GM12878 (cell line): Measurements from ENCODE around the gene STYXL2.

Experiments used
- CBFB ChIP-seq: IDR thresholded peaks from 2 replicates; pipeline ENCODE4 v1.6.1; 2016; ENCODE audit warnings: antibody characterized with exemption, low read depth
- EZH2 ChIP-seq: IDR thresholded peaks from 2 replicates; pipeline ENCODE4 v1.6.1; 2012; ENCODE audit warnings: low read depth, mild to moderate bottlenecking, control low read depth, inconsistent platforms, low read length, borderline replicate concordance; ENCODE audit not compliant: control insufficient read depth
- GATAD2B ChIP-seq: fragments of 450-650 bp; conservative IDR thresholded peaks from 2 replicates; pipeline ENCODE4 v1.6.1; 2017; ENCODE audit warnings: low read depth, mild to moderate bottlenecking, moderate library complexity
- MTA3 ChIP-seq: IDR thresholded peaks from 2 replicates; pipeline ENCODE4 v1.6.1; 2012; ENCODE audit warnings: low read length, inconsistent platforms, borderline replicate concordance
- NFYA ChIP-seq: IDR thresholded peaks from 2 replicates; pipeline ENCODE4 v1.6.1; 2011; ENCODE audit warnings: low read depth, mild to moderate bottlenecking, low read length, improper control_type of control experiment, borderline replicate concordance
- PAX5 ChIP-seq: IDR thresholded peaks from 2 replicates; pipeline ENCODE4 v1.6.1; 2011; ENCODE audit warnings: low read depth, low read length, borderline replicate concordance
- RFX5 ChIP-seq: IDR thresholded peaks from 2 replicates; pipeline ENCODE4 v1.6.1; 2011; ENCODE audit warnings: low read depth, low read length, improper control_type of control experiment
- SMC3 ChIP-seq: IDR thresholded peaks from 2 replicates; pipeline ENCODE4 v1.6.1; 2011; ENCODE audit warnings: low read length, improper control_type of control experiment, borderline replicate concordance
- TF ChIP-seq, protein P1 (sequence below), 3 experiments: IDR thresholded peaks in 2 of 3; conservative IDR thresholded peaks in 1 of 3; 2 replicates each; pipeline ENCODE4 v1.5.1; 2011; ENCODE audit warnings: low read depth in 3 of 3, low read length in 3 of 3, mild to moderate bottlenecking in 3 of 3, control low read depth in 2 of 3, moderate library complexity in 2 of 3, inconsistent platforms in 1 of 3, mixed read lengths in 1 of 3; ENCODE audit not compliant: control insufficient read depth in 2 of 3, insufficient read depth in 1 of 3; ENCODE audit errors: extremely low read depth in 1 of 3
- TF ChIP-seq, protein P2 (sequence below): IDR thresholded peaks from 2 replicates; pipeline ENCODE4 v1.6.1; 2011; ENCODE audit warnings: borderline replicate concordance, low read depth, mild to moderate bottlenecking, moderate library complexity, mixed read lengths, low read length; ENCODE audit not compliant: insufficient read depth; ENCODE audit errors: extremely low read length

DNA sequence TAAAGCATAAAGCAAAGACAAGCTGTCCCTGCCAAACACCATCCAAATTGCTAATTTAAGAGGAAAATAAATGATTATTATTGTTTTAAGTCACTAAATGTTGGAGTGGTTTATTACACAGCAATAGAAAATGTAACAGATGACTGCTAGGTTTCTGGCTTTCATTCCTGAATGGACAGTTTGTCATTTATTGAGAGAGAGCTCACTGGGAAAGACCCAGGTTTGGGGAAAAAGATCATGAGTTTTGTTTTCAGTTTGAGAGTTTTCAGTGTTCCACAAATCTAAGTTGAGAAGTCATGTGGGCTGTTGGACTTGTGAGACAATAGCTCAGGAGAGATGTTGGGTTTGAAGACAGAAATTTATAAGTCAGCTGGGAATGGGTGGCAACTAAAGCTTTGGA lies 9.1 kb upstream of the STYXL2 start:
- TF ChIP-seq, protein P1, sequence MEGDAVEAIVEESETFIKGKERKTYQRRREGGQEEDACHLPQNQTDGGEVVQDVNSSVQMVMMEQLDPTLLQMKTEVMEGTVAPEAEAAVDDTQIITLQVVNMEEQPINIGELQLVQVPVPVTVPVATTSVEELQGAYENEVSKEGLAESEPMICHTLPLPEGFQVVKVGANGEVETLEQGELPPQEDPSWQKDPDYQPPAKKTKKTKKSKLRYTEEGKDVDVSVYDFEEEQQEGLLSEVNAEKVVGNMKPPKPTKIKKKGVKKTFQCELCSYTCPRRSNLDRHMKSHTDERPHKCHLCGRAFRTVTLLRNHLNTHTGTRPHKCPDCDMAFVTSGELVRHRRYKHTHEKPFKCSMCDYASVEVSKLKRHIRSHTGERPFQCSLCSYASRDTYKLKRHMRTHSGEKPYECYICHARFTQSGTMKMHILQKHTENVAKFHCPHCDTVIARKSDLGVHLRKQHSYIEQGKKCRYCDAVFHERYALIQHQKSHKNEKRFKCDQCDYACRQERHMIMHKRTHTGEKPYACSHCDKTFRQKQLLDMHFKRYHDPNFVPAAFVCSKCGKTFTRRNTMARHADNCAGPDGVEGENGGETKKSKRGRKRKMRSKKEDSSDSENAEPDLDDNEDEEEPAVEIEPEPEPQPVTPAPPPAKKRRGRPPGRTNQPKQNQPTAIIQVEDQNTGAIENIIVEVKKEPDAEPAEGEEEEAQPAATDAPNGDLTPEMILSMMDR (IDR thresholded peaks at IDR 0.05 in 2 of 3, conservative IDR thresholded peaks at IDR 0.05 in 1 of 3; ENCODE audit: control insufficient read depth in 2 of 3, extremely low read depth in 1 of 3, insufficient read depth in 1 of 3, low read depth in 3 of 3, low read length in 3 of 3) = no peak
- TF ChIP-seq SMC3 (no peak), PAX5 (no peak), EZH2 (no peak), NFYA (no peak), RFX5 (no peak), MTA3 (no peak), GATAD2B (no peak), CBFB (no peak)
- TF ChIP-seq, protein P2, sequence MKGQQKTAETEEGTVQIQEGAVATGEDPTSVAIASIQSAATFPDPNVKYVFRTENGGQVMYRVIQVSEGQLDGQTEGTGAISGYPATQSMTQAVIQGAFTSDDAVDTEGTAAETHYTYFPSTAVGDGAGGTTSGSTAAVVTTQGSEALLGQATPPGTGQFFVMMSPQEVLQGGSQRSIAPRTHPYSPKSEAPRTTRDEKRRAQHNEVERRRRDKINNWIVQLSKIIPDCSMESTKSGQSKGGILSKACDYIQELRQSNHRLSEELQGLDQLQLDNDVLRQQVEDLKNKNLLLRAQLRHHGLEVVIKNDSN = no peak
